GM10266 (cell line): ENCODE data around the gene TPD52L1.

Experiments
- DNase-seq: peaks from one replicate; pipeline ENCODE4 v3.0.0; 2012; ENCODE audit errors: extremely low spot score
- CTCF ChIP-seq: IDR thresholded peaks from 2 replicates; pipeline ENCODE4 v1.5.1; 2012; ENCODE audit warnings: mild to moderate bottlenecking, low read depth; ENCODE audit not compliant: control insufficient read depth, insufficient read depth; ENCODE audit errors: missing control alignments

TPD52L1 gene

GRCh38 chr6:125237764-125238163 is 84.2 kb downstream of the TPD52L1 start:
- TF ChIP-seq CTCF = no peak
- DNase-seq = no peak

GRCh38 chr6:125245109-125245508 is 91.5 kb downstream of the TPD52L1 start:
- DNase-seq = no peak
- no peak for TF ChIP-seq CTCF

- no peak for DNase-seq
- TF ChIP-seq CTCF = no peak
Observed at GRCh38 chr6:125245523-125246264, 92.1 kb downstream of the TPD52L1 start.

GRCh38 chr6:125246566-125246965 is 93.0 kb downstream of the TPD52L1 start:
- DNase-seq = no peak
- no peak for TF ChIP-seq CTCF

- TF ChIP-seq CTCF = no peak
- DNase-seq = no peak
Observed at GRCh38 chr6:125248136-125248535, 94.6 kb downstream of the TPD52L1 start.

- no peak for TF ChIP-seq CTCF
- DNase-seq = no peak
Observed at GRCh38 chr6:125250511-125250910, 96.9 kb downstream of the TPD52L1 start.

- DNase-seq = no peak
Observed at GRCh38 chr6:125251516-125252220, 98.1 kb downstream of the TPD52L1 start.

More at GRCh38 chr6:125251516-125252220, 98.1 kb downstream of the TPD52L1 start:
- no peak for TF ChIP-seq CTCF
